ENCODE measurements around the gene CDKAL1. TPM values are rescaled to one million over a fixed set of nuclear protein-coding genes. Genes with fewer than 3 reads are reported as not detected.

Gene CDKAL1
- total RNA-seq, 1 experiment from 2014 or later = 16.1 TPM

DNA sequence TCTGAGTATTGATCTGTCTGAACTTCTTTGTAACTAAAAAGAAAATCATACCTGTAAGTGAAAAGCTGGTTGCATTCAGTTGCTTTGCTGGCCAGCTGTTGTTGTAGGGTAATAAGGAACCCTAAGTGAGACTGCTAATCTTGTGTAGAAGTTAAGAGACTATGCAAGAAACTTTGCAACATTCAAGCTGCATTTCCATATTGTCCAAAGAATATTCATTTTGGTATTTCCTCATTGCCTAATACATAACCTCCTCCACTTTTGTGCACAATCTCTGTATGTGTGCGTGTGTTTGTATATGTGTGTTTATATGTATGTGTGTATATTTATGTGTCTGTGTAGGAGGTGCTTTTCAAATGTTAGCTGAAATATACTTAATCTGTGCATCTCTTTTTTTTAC lies 414.9 kb downstream of the CDKAL1 start:
- no TSS peak for BruUV-seq (replicated peaks)
- Histone ChIP-seq H3K9me3 (ENCODE audit: insufficient read depth, low read depth) (no peaks in the 10 kb centered on the region; the same call in 1 of the 2 replicates), H3K4me3 (no peak overlapping the region), H3K4me1 (replicated peaks; ENCODE audit: insufficient read depth) (no peaks in the 10 kb centered on the region), H3K27me3 (ENCODE audit: insufficient read depth, low read depth) (no peaks in the 10 kb centered on the region), H2AFZ (no peak overlapping the region), H3K27ac (no peak overlapping the region), H3K9me2 (ENCODE audit: insufficient read depth) (no peaks in the 10 kb centered on the region), H3K4me2 (no peak overlapping the region), H3F3A (ENCODE audit: insufficient read depth, low read depth) (no peaks in the 10 kb centered on the region), H3K36me3 (ENCODE audit: low read depth) (no peaks in the 10 kb centered on the region), H3K79me2 (ENCODE audit: low read depth) (no peaks in the 10 kb centered on the region), H4K20me1 (ENCODE audit: insufficient read depth) (no peaks in the 10 kb centered on the region)
- ChIA-PET POLR2A (ENCODE audit: unreplicated experiment) (no interaction called here), CTCF (no interaction called here)
- no peak for DNase-seq
- intact Hi-C loops (cut with micrococcal nuclease; ENCODE audit: unreplicated experiment) = no loop called here
- TF ChIP-seq, protein P1, sequence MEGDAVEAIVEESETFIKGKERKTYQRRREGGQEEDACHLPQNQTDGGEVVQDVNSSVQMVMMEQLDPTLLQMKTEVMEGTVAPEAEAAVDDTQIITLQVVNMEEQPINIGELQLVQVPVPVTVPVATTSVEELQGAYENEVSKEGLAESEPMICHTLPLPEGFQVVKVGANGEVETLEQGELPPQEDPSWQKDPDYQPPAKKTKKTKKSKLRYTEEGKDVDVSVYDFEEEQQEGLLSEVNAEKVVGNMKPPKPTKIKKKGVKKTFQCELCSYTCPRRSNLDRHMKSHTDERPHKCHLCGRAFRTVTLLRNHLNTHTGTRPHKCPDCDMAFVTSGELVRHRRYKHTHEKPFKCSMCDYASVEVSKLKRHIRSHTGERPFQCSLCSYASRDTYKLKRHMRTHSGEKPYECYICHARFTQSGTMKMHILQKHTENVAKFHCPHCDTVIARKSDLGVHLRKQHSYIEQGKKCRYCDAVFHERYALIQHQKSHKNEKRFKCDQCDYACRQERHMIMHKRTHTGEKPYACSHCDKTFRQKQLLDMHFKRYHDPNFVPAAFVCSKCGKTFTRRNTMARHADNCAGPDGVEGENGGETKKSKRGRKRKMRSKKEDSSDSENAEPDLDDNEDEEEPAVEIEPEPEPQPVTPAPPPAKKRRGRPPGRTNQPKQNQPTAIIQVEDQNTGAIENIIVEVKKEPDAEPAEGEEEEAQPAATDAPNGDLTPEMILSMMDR (conservative IDR thresholded peaks at IDR 0.05) = no peak
- no peak for TF ChIP-seq EZH2 (IDR thresholded peaks at IDR 0.05; ENCODE audit: low read depth)

DNA sequence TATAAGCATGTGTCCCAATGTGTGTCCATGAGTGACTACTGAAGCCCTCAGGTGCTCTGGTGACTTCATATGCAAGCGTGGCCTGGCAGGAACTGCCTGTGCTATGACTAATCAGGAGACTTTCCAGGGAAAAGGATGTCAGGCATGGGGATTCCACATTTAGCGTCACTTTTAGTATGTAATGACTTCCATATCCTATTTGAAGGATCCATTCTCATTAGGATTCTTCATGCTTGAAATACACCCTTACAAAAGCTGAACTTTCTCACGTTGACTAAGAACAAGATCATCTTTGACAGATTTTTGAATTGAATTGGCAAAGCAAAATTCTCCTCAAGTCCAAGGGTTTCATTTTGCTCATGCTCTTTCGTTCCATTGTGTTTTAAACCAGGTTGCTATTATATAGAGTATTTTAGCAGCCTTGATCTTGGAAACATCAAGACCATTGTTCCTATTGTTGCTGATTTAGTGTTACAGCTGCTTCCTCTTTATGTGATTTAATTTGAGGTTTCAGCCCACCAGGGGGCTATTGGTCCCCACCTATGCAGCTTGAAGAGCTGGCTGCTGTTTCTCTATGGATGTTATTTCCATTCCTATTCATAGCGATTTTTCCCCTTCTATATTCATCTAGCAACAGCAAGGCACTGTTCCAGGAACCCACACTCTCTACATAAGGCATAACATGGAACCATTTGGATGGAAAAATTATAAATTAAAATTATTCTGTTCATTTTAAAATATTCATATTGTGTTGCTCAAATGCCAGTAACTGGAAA lies 418.6 kb downstream of the CDKAL1 start:
- Histone ChIP-seq H3K9me3 (ENCODE audit: insufficient read depth, low read depth) (no peaks in the 10 kb centered on the region; the same call in 1 of the 2 replicates), H3K79me2 (ENCODE audit: low read depth) (no peaks in the 10 kb centered on the region), H3K27me3 (ENCODE audit: insufficient read depth, low read depth) (no peaks in the 10 kb centered on the region), H2AFZ (no peak overlapping the region), H4K20me1 (ENCODE audit: insufficient read depth) (no peaks in the 10 kb centered on the region), H3K9me2 (ENCODE audit: insufficient read depth) (no peaks in the 10 kb centered on the region), H3K4me3 (no peak overlapping the region), H3K4me1 (replicated peaks; ENCODE audit: insufficient read depth) (no peaks in the 10 kb centered on the region), H3K36me3 (ENCODE audit: low read depth) (no peaks in the 10 kb centered on the region), H3F3A (ENCODE audit: insufficient read depth, low read depth) (no peaks in the 10 kb centered on the region), H3K27ac (no peak overlapping the region), H3K4me2 (no peak overlapping the region)
- CTCF ChIA-PET = interaction anchor here (0.7 kb wide), 2 partner anchors 10 to 636 kb away, joined by 5 to 11 read pairs; no protein-coding TSS in a partner anchor
- intact Hi-C loops (cut with micrococcal nuclease; ENCODE audit: unreplicated experiment) = no loop called here
- POLR2A ChIA-PET (ENCODE audit: unreplicated experiment) = no interaction called here
- no peak for TF ChIP-seq EZH2 (IDR thresholded peaks at IDR 0.05; ENCODE audit: low read depth)
- TF ChIP-seq, protein P1 (conservative IDR thresholded peaks at IDR 0.05) = no peak
- BruUV-seq (replicated peaks) = no TSS peak
- DNase-seq = no peak

DNA sequence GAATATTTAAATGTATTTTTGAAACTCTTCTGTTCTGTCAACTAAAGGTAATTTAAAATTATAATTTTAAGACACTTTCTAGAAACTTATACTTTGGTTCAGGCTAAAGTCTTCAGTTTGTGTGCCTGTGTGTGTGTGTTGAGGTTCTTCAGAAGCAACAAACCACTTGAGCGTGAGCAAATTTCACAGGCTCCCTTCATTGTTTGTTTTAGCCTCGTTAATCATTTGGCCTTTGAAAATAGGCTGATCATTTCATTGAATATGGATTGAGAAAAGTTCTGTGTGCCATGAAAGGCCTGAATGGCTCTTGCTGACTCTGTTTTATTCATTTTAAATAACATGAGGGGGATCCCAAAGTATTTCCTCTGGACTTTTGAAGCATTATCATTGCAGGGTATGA lies 420.1 kb downstream of the CDKAL1 start:
- Histone ChIP-seq H3F3A (ENCODE audit: insufficient read depth, low read depth) (no peaks in the 10 kb centered on the region), H3K4me2 (no peak overlapping the region), H3K36me3 (ENCODE audit: low read depth) (no peaks in the 10 kb centered on the region), H3K79me2 (ENCODE audit: low read depth) (no peaks in the 10 kb centered on the region), H3K4me1 (replicated peaks; ENCODE audit: insufficient read depth) (no peaks in the 10 kb centered on the region), H2AFZ (no peak overlapping the region), H4K20me1 (ENCODE audit: insufficient read depth) (no peaks in the 10 kb centered on the region), H3K4me3 (no peak overlapping the region), H3K9me3 (ENCODE audit: insufficient read depth, low read depth) (no peaks in the 10 kb centered on the region; the same call in 1 of the 2 replicates), H3K27me3 (ENCODE audit: insufficient read depth, low read depth) (no peaks in the 10 kb centered on the region), H3K27ac (no peak overlapping the region), H3K9me2 (ENCODE audit: insufficient read depth) (no peaks in the 10 kb centered on the region)
- ChIA-PET CTCF (no interaction called here), POLR2A (ENCODE audit: unreplicated experiment) (no interaction called here)
- intact Hi-C loops (cut with micrococcal nuclease; ENCODE audit: unreplicated experiment) = no loop called here
- TF ChIP-seq, protein P1 (conservative IDR thresholded peaks at IDR 0.05) = no peak
- no peak for TF ChIP-seq EZH2 (IDR thresholded peaks at IDR 0.05; ENCODE audit: low read depth)
- BruUV-seq (replicated peaks) = no TSS peak
- no peak for DNase-seq
